H1 (cell line): ENCODE measurements around the gene TMEM170A. TPM values are rescaled to one million over a fixed set of nuclear protein-coding genes. Genes with fewer than 3 reads are reported as not detected.

ENCODE experiments used
- FOSL1 ChIP-seq: IDR thresholded peaks from 2 replicates; pipeline ENCODE4 v1.6.1; 2011; ENCODE audit warnings: mild to moderate bottlenecking, low read depth, low read length, moderate library complexity; ENCODE audit not compliant: insufficient read depth
- SIX5 ChIP-seq: IDR thresholded peaks from 2 replicates; pipeline ENCODE4 v1.6.1; 2011; ENCODE audit warnings: mild to moderate bottlenecking, low read depth, low read length
- polyA plus RNA-seq, 7 experiments: library from polyadenylated mRNA; depleted of rRNA in 3 of 7; stranded (reverse) in 5 of 7; unstranded in 2 of 7; fragments of >200 nt in 5 of 7; fragments of 200-250 nt in 2 of 7; gene quantifications; 1 replicate in 5 of 7; 2 replicates in 1 of 7; 4 replicates in 1 of 7; pipeline versions ENCODE4 v1.2.1 to v1.2.3, GENCODE V29; 2011 to 2013; ENCODE audit warnings: missing spikeins in 2 of 7, mixed read lengths in 2 of 7
- total RNA-seq: library from RNA; stranded (reverse); fragmentation: NEBNext Ultra II Directional; extraction: Animal tissue kit (Norgen Biotek cat#: 25700); gene quantifications from 2 replicates; pipeline ENCODE4 v1.2.1, GENCODE V29; 2021

The TMEM170A gene
- total and polyA plus RNA-seq, 2 of the 8 experiments (the other 6 are each of a cell fraction or from before 2014, with no cell fraction given): 22.9 to 56.6 TPM

DNA sequence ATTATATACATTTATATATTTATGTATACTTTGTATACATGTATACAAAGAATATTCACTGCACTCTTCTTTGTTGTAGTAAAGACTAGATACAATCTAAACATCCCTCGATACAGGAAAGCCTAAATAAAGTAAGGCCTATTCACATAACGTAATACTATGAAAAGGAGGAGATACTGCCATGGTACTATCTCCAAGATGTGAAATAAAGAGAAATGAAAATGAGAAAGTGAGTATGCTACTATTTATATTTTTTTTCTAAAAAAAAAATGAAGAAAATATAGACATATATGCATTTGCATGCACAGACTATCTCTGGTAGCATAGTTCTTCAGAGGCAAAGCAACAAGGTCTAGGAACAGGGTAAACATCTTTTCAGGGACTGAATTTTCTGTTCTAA lies 50.5 kb downstream of the TMEM170A start (continued):
- TF ChIP-seq SIX5 (no peak), FOSL1 (no peak)
